Caco-2 (cell line): ENCODE measurements around the gene PRR13. TPM values are rescaled to one million over a fixed set of nuclear protein-coding genes. Genes with fewer than 3 reads are reported as not detected.

Source experiments
- BruUV-seq: library from RNA; stranded (reverse); fragments of 400-500 nt; replicated peaks from 2 replicates; lab custom pipeline; 2021; lab: Mats Ljungman, UMichigan
- CTCF ChIA-PET: fragments of 300-600 bp; sonication (Branson Sonifier 250); formaldehyde crosslinking; loops from one replicate; lab custom pipeline; 2022; ENCODE audit warnings: antibody characterized with exemption; lab: Charles Lee
- POLR2A ChIA-PET: fragments of 300-600 bp; sonication (Branson Sonifier 250); formaldehyde crosslinking; loops from one replicate; lab custom pipeline; 2022; ENCODE audit warnings: antibody characterized with exemption; lab: Charles Lee
- DNase-seq, 2 experiments: peaks; one replicate each; pipeline versions ENCODE4 v3.0.0 to v3.0.0-alpha.2; 2020 to 2022
- H3K27me3 ChIP-seq: replicated peaks from 2 replicates; pipeline ENCODE4 v1.6.0; 2011; ENCODE audit warnings: low read length; ENCODE audit not compliant: control insufficient read depth, insufficient read depth
- H3K36me3 ChIP-seq: 2 replicates; pipeline ENCODE4 v1.5.1; 2011; ENCODE audit warnings: low read length; ENCODE audit not compliant: control insufficient read depth, insufficient read depth
- H3K4me1 ChIP-seq: fragments of 250-450 bp; sonication (Bioruptor Pico); 2 replicates; pipeline ENCODE4 v1.5.1; 2020; ENCODE audit warnings: mild to moderate bottlenecking
- H3K4me3 ChIP-seq: 2 replicates; pipeline ENCODE4 v1.5.1; 2011; ENCODE audit warnings: low read depth, mild to moderate bottlenecking, control low read depth, low read length
- H3K9me3 ChIP-seq: fragments of 250-450 bp; sonication (Bioruptor Pico); 2 replicates; pipeline ENCODE4 v1.5.1; 2020; ENCODE audit warnings: mild to moderate bottlenecking, moderate library complexity
- H3K27ac Mint-ChIP-seq: one replicate; pipeline ENCODE4 v1.8.0; 2022; ENCODE audit warnings: mixed read lengths; ENCODE audit not compliant: unreplicated experiment
- H3K27me3 Mint-ChIP-seq: one replicate; pipeline ENCODE4 v1.8.0; 2022; ENCODE audit warnings: mixed read lengths; ENCODE audit not compliant: insufficient read depth, unreplicated experiment
- H3K36me3 Mint-ChIP-seq: one replicate; pipeline ENCODE4 v1.8.0; 2022; ENCODE audit warnings: mild to moderate bottlenecking, mixed read lengths; ENCODE audit not compliant: insufficient read depth, unreplicated experiment
- H3K4me1 Mint-ChIP-seq: one replicate; pipeline ENCODE4 v1.8.0; 2022; ENCODE audit warnings: low read depth, mixed read lengths; ENCODE audit not compliant: unreplicated experiment
- H3K4me3 Mint-ChIP-seq: one replicate; pipeline ENCODE4 v1.8.0; 2022; ENCODE audit warnings: mild to moderate bottlenecking, moderate library complexity, mixed read lengths; ENCODE audit not compliant: unreplicated experiment
- H3K9me3 Mint-ChIP-seq: one replicate; pipeline ENCODE4 v1.8.0; 2022; ENCODE audit warnings: mixed read lengths; ENCODE audit not compliant: unreplicated experiment
- intact Hi-C: fragments of 100-400 bp; cut with micrococcal nuclease; formaldehyde crosslinking; loops from one replicate; pipeline ENCODE4 v1.10.0; 2022; ENCODE audit not compliant: unreplicated experiment
- total RNA-seq: library from RNA; stranded (reverse); gene quantifications from 2 replicates; pipeline ENCODE4 v1.2.3, GENCODE V29; 2022
- TF ChIP-seq, protein P1 (sequence below), 2 experiments: fragments of 200-600 bp in 1 of 2; IDR thresholded peaks; 1 replicate in 1 of 2; 2 replicates in 1 of 2; pipeline versions ENCODE4 v1.5.1 to v1.8.0; 2011 to 2022; ENCODE audit warnings: antibody characterized with exemption in 1 of 2, control low read depth in 1 of 2, inconsistent platforms in 1 of 2, low read depth in 1 of 2, low read length in 1 of 2, mild to moderate bottlenecking in 1 of 2, moderate library complexity in 1 of 2; ENCODE audit not compliant: insufficient read depth in 1 of 2, severe bottlenecking in 1 of 2, unreplicated experiment in 1 of 2

The PRR13 gene
- total RNA-seq, 1 experiment from 2014 or later = 400 TPM

DNA sequence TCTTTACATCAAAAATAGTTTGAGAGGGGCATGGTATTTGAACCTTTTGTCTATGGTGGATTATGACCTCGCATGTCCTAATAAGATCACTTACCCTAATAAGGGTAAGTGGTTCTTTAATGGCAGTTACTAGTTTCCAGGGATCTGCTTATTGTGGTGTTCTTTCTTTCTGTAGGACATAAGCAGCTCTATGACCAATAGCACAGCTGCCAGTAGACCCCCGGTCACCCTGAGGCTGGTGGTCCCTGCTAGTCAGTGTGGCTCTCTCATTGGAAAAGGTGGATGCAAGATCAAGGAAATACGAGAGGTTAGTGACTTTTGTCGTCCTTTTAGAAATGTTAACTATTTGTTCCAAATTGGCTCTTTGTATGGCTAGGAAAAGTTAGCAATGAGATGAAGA, 17.6 kb downstream of the PRR13 start:
- H3K27me3 Mint-ChIP-seq = no peaks in the 10 kb centered on the region
- H3K9me3 ChIP-seq = no peaks in the 10 kb centered on the region
- CTCF ChIA-PET = no interaction called here
- no peak for DNase-seq
- H3K27ac Mint-ChIP-seq = no peak overlapping the region
- H3K36me3 Mint-ChIP-seq = peaks cover 100% of the 10 kb centered on the region
- intact Hi-C loops = no loop called here
- BruUV-seq = no TSS peak
- TF ChIP-seq, protein P1, sequence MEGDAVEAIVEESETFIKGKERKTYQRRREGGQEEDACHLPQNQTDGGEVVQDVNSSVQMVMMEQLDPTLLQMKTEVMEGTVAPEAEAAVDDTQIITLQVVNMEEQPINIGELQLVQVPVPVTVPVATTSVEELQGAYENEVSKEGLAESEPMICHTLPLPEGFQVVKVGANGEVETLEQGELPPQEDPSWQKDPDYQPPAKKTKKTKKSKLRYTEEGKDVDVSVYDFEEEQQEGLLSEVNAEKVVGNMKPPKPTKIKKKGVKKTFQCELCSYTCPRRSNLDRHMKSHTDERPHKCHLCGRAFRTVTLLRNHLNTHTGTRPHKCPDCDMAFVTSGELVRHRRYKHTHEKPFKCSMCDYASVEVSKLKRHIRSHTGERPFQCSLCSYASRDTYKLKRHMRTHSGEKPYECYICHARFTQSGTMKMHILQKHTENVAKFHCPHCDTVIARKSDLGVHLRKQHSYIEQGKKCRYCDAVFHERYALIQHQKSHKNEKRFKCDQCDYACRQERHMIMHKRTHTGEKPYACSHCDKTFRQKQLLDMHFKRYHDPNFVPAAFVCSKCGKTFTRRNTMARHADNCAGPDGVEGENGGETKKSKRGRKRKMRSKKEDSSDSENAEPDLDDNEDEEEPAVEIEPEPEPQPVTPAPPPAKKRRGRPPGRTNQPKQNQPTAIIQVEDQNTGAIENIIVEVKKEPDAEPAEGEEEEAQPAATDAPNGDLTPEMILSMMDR (IDR thresholded peaks at IDR 0.05; ENCODE audit: insufficient read depth in 1 of 2, low read depth in 1 of 2, low read length in 1 of 2, severe bottlenecking in 1 of 2, unreplicated experiment in 1 of 2) = no peak
- H3K4me1 Mint-ChIP-seq = peaks cover 31% of the 10 kb centered on the region
- no peak overlapping the region for H3K4me3 Mint-ChIP-seq
- H3K9me3 Mint-ChIP-seq = no peaks in the 10 kb centered on the region
- POLR2A ChIA-PET = interaction anchor here (0.7 kb wide), 1 partner anchor 138 kb away, joined by 5 read pairs; the partner anchor contains the start of gene AAAS
- H3K27me3 ChIP-seq = no peaks in the 10 kb centered on the region
- no peak overlapping the region for H3K4me3 ChIP-seq
- peaks cover 8% of the 10 kb centered on the region; the same call in 1 of the 2 replicates for H3K4me1 ChIP-seq
- peaks cover 18% of the 10 kb centered on the region for H3K36me3 ChIP-seq

DNA sequence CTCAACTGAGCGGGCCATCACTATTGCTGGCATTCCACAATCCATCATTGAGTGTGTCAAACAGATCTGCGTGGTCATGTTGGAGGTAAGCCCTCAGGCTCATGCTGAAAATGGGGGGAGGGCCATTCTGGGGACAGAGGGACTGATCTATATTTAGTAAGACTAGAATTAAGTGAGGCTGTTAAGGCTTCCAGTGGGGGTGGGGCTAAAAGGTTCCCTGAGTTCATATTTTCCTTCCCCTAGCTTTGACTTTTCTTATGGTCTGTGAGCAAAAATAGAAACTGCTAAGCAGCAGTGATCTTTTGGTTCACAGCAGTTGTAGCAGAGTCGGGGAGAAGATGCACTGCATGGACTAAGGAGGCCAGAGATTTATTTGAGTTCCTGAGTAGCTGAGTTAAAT, 19.5 kb downstream of the PRR13 start:
- DNase-seq = no peak
- Mint-ChIP-seq H3K27me3 (no peaks in the 10 kb centered on the region), H3K4me1 (peaks cover 20% of the 10 kb centered on the region), H3K27ac (no peak overlapping the region), H3K9me3 (no peaks in the 10 kb centered on the region), H3K4me3 (no peak overlapping the region), H3K36me3 (peaks cover 100% of the 10 kb centered on the region)
- intact Hi-C loops = no loop called here
- Histone ChIP-seq H3K9me3 (no peaks in the 10 kb centered on the region), H3K4me3 (no peak overlapping the region), H3K27me3 (no peaks in the 10 kb centered on the region), H3K4me1 (no peaks in the 10 kb centered on the region), H3K36me3 (peaks cover 18% of the 10 kb centered on the region)
- BruUV-seq = no TSS peak
- TF ChIP-seq, protein P1 (IDR thresholded peaks at IDR 0.05; ENCODE audit: insufficient read depth in 1 of 2, low read depth in 1 of 2, low read length in 1 of 2, severe bottlenecking in 1 of 2, unreplicated experiment in 1 of 2) = no peak
- ChIA-PET CTCF (no interaction called here), POLR2A (no interaction called here)

DNA sequence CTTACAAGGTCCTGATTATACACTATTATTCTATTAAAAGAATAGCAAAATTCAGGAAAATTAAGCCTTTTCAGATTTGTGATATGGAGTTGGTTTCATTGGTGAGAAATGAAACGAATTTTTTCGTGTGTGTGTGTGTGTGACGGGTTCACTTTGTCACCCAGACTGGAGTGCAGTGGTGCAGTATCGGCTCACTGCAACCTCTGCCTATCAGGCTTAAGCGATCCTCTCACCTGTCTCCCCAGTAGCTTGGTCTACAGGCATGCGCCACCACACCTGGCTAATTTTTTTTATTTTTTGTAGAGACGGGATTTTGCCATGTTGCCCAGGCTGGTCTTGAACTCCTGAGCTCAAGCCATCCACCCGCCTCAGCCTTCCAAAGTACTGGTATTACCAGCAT, 20.1 kb downstream of the PRR13 start:
- Mint-ChIP-seq H3K4me1 (peaks cover 20% of the 10 kb centered on the region), H3K36me3 (peaks cover 100% of the 10 kb centered on the region), H3K9me3 (no peaks in the 10 kb centered on the region), H3K27ac (no peak overlapping the region), H3K4me3 (no peak overlapping the region), H3K27me3 (no peaks in the 10 kb centered on the region)
- BruUV-seq = no TSS peak
- intact Hi-C loops = no loop called here
- Histone ChIP-seq H3K4me3 (no peak overlapping the region), H3K27me3 (no peaks in the 10 kb centered on the region), H3K4me1 (no peaks in the 10 kb centered on the region), H3K9me3 (no peaks in the 10 kb centered on the region), H3K36me3 (peaks cover 16% of the 10 kb centered on the region)
- POLR2A ChIA-PET = no interaction called here
- TF ChIP-seq, protein P1 (IDR thresholded peaks at IDR 0.05; ENCODE audit: insufficient read depth in 1 of 2, low read depth in 1 of 2, low read length in 1 of 2, severe bottlenecking in 1 of 2, unreplicated experiment in 1 of 2) = no peak
- CTCF ChIA-PET = no interaction called here
- no peak for DNase-seq
